Activated CD8-positive, alpha-beta memory T cell treated with anti-CD3 and anti-CD28 coated beads, Interleukin-2, amount 50 U/mL, for 24 hours (primary cell): ENCODE measurements around the gene NAV2.

Source experiments
- DNase-seq: peaks from one replicate; pipeline ENCODE4 v3.0.0-alpha.2; 2020; ENCODE audit errors: extremely low read depth

Gene NAV2

GRCh38 chr11:19968860-19969259 lies 256.2 kb downstream of the NAV2 start:
- no peak for DNase-seq

- DNase-seq: peak; percentile 2
These were observed 258.3 kb downstream of the NAV2 start for GRCh38 chr11:19970944-19971343.

- no peak for DNase-seq
These were observed 259.5 kb downstream of the NAV2 start for GRCh38 chr11:19972091-19972490.

GRCh38 chr11:19972651-19973050 lies 260.0 kb downstream of the NAV2 start:
- DNase-seq: no peak

- DNase-seq: no peak
These were observed 260.5 kb downstream of the NAV2 start for GRCh38 chr11:19973136-19973635.

- DNase-seq: no peak
These were observed 262.2 kb downstream of the NAV2 start for GRCh38 chr11:19974886-19975285.

- DNase-seq: no peak
These were observed 262.9 kb downstream of the NAV2 start for GRCh38 chr11:19975414-19975990.

GRCh38 chr11:19976281-19976941 lies 263.8 kb downstream of the NAV2 start:
- no peak for DNase-seq

GRCh38 chr11:19977941-19978340 lies 265.3 kb downstream of the NAV2 start:
- DNase-seq: no peak

GRCh38 chr11:19978668-19979518 lies 266.3 kb downstream of the NAV2 start:
- no peak for DNase-seq

GRCh38 chr11:19979519-19979845 lies 266.8 kb downstream of the NAV2 start:
- no peak for DNase-seq

- DNase-seq: no peak
These were observed 267.8 kb downstream of the NAV2 start for GRCh38 chr11:19980388-19980787.

GRCh38 chr11:19980957-19981669 lies 268.5 kb downstream of the NAV2 start:
- no peak for DNase-seq

- DNase-seq: no peak
These were observed 270.3 kb downstream of the NAV2 start for GRCh38 chr11:19982774-19983495.

- DNase-seq: no peak
These were observed 271.6 kb downstream of the NAV2 start for GRCh38 chr11:19984048-19984742.

- DNase-seq: no peak
These were observed 272.5 kb downstream of the NAV2 start for GRCh38 chr11:19985111-19985510.

GRCh38 chr11:19987331-19987801 lies 274.7 kb downstream of the NAV2 start:
- no peak for DNase-seq

- no peak for DNase-seq
These were observed 276.0 kb downstream of the NAV2 start for GRCh38 chr11:19988598-19988997.

- no peak for DNase-seq
These were observed 276.6 kb downstream of the NAV2 start for GRCh38 chr11:19989191-19989590.

- DNase-seq: no peak
These were observed 279.5 kb downstream of the NAV2 start for GRCh38 chr11:19992162-19992561.

- no peak for DNase-seq
These were observed 280.4 kb downstream of the NAV2 start for GRCh38 chr11:19992998-19993397.
